Activated CD4-positive, alpha-beta T cell treated with anti-CD3 and anti-CD28 coated beads, Interleukin-2, amount 10 ng/mL, durations not matched to agents 7 days and 5 days (primary cell): ENCODE measurements around the gene ECHDC1. TPM values are rescaled to one million over a fixed set of nuclear protein-coding genes. Genes with fewer than 3 reads are reported as not detected.

Experiments
- total RNA-seq, 2 experiments: library from RNA; stranded (reverse); gene quantifications; one replicate each; pipeline ENCODE4 v1.2.3, GENCODE V29; 2021

Gene ECHDC1
- total RNA-seq, 2 experiments from 2014 or later = 31.1 to 38.5 TPM

Other genes with a start within 250 kb of the ECHDC1 start
- gene RSPO3, start 224.9 kb downstream of the ECHDC1 start, total RNA-seq = not detected
- gene RNF146, start 76.7 kb downstream of the ECHDC1 start, total RNA-seq = 10 to 100 TPM; 22.4 to 25.8 TPM
- 1 to 10 TPM; 2.7 to 4.4 TPM for gene KIAA0408, start 115.8 kb upstream of the ECHDC1 start, total RNA-seq
- not detected for gene C6orf58, start 233.6 kb upstream of the ECHDC1 start, total RNA-seq